ENCODE measurements around the gene ESR2.

ESR2 gene

GRCh38 chr14:64229489-64229888 lies 64.7 kb downstream of the ESR2 start:
- Histone ChIP-seq H3K4me3 (ENCODE audit: low read depth, low read length) (no peak overlapping the region), H3K36me3 (ENCODE audit: control insufficient read depth, insufficient read depth, low read length) (no peaks in the 10 kb centered on the region)
- TF ChIP-seq, protein P1, sequence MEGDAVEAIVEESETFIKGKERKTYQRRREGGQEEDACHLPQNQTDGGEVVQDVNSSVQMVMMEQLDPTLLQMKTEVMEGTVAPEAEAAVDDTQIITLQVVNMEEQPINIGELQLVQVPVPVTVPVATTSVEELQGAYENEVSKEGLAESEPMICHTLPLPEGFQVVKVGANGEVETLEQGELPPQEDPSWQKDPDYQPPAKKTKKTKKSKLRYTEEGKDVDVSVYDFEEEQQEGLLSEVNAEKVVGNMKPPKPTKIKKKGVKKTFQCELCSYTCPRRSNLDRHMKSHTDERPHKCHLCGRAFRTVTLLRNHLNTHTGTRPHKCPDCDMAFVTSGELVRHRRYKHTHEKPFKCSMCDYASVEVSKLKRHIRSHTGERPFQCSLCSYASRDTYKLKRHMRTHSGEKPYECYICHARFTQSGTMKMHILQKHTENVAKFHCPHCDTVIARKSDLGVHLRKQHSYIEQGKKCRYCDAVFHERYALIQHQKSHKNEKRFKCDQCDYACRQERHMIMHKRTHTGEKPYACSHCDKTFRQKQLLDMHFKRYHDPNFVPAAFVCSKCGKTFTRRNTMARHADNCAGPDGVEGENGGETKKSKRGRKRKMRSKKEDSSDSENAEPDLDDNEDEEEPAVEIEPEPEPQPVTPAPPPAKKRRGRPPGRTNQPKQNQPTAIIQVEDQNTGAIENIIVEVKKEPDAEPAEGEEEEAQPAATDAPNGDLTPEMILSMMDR (IDR thresholded peaks at IDR 0.05): no peak

DNA sequence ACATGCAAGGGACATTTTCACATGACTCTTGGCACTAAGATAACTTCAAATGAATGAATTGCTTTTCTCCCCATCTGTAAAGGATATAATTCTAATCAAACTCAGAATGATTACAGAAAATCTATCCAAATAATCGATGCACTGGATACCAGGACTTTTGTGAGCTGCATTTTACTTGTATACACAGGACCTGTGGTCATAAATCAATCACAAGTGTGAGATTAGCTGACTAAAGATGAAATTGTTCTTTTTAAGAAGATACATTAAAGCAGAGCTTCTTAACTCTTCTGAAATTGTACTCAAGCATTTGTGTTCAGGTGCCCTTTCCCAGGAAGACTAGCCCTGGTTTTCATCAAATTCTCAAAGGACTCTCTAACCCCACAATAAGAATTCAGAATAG lies 66.3 kb downstream of the ESR2 start:
- no peaks in the 10 kb centered on the region for H3K4me1 ChIP-seq
- H3K4me3 ChIP-seq (ENCODE audit: low read depth, low read length): no peak overlapping the region
- H3K9ac ChIP-seq: no peak overlapping the region
- TF ChIP-seq, protein P1 (IDR thresholded peaks at IDR 0.05): no peak
- no peaks in the 10 kb centered on the region for H3K9me3 ChIP-seq (ENCODE audit: control insufficient read depth, low read length)
- no peak overlapping the region for H2AFZ ChIP-seq
- H3K27ac ChIP-seq: no peak overlapping the region
- no peaks in the 10 kb centered on the region for H3K27me3 ChIP-seq (ENCODE audit: control insufficient read depth, insufficient read depth, low read length)
- H3K4me2 ChIP-seq (ENCODE audit: low read length): no peak overlapping the region
- H3K79me2 ChIP-seq: no peaks in the 10 kb centered on the region
- H3K36me3 ChIP-seq (ENCODE audit: control insufficient read depth, insufficient read depth, low read length): no peaks in the 10 kb centered on the region

More at GRCh38 chr14:64229489-64229888, 64.7 kb downstream of the ESR2 start:
- H3K9me3 ChIP-seq (ENCODE audit: control insufficient read depth, low read length): no peaks in the 10 kb centered on the region
- H3K27ac ChIP-seq: no peak overlapping the region
- H3K27me3 ChIP-seq (ENCODE audit: control insufficient read depth, insufficient read depth, low read length): no peaks in the 10 kb centered on the region
- H3K79me2 ChIP-seq: no peaks in the 10 kb centered on the region
- H3K4me1 ChIP-seq: no peaks in the 10 kb centered on the region
- H3K4me2 ChIP-seq (ENCODE audit: low read length): no peak overlapping the region
- no peak overlapping the region for H2AFZ ChIP-seq
- H3K9ac ChIP-seq: no peak overlapping the region

DNA sequence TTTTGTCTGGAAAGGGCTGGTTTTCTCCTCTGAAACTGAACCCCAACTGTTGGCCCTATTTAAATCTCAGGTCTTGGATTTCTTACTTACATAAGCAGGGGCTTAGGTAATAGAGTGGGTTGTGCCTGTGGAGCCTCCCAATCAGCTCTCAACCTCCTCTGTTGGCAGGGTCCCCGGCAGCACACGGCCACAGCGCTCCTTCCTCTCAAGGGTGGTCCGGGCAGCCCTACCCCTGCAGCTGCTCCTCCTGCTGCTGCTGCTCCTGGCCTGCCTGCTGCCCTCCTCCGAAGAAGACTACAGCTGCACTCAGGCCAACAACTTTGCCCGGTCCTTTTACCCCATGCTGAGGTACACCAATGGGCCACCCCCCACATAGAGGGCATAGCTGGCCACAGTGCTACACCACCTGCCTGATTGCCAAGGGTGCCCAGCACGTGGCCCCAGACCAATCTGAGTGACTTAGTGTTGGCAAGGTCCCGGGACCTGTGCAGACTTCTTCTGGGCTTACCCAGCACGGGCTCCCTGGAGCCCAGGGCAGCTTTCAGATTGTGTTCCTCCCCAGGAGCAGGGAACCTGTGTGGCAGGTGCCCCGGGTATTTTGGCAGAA lies 68.9 kb downstream of the ESR2 start:
- H3K36me3 ChIP-seq (ENCODE audit: control insufficient read depth, insufficient read depth, low read length): no peaks in the 10 kb centered on the region
- TF ChIP-seq, protein P1 (IDR thresholded peaks at IDR 0.05): no peak
- no peak overlapping the region for H2AFZ ChIP-seq
- H3K27ac ChIP-seq: no peak overlapping the region
- no peak overlapping the region for H3K4me3 ChIP-seq (ENCODE audit: low read depth, low read length)
- no peak overlapping the region for H3K9ac ChIP-seq
- no peaks in the 10 kb centered on the region for H3K4me1 ChIP-seq
- no peaks in the 10 kb centered on the region for H3K27me3 ChIP-seq (ENCODE audit: control insufficient read depth, insufficient read depth, low read length)
- H3K79me2 ChIP-seq: no peaks in the 10 kb centered on the region
- no peaks in the 10 kb centered on the region for H3K9me3 ChIP-seq (ENCODE audit: control insufficient read depth, low read length)
- H3K4me2 ChIP-seq (ENCODE audit: low read length): no peak overlapping the region

DNA sequence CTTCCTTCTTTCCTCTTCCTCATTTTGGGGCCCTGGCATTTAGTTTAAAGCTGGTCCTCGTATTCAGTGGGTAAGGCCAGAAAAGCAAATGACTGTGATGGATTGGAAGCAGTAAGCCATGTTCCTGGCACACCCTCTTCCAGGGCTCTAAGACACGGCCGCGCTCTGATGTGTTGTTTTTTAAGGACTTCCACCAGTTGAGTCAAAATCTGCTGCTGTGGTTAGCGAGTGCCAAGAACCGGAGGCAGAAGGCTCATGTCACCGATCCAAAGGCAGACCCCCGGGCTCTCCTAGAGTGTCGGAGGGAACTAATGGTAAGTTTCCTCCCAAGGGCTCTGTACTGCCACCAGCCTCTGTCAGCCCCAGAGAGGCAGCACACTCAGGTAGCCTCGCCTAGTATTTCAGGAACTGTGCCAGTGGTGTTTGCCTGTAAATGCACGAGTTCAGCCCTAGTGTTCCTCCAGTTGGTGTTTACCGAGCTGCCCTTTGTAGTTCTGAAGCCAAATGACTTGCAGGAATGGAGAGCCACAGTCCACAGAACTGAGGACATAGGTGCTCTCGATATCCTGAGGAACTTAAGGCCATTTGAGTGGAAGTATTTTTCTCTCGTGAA lies 72.7 kb downstream of the ESR2 start:
- H3K36me3 ChIP-seq (ENCODE audit: control insufficient read depth, insufficient read depth, low read length): no peaks in the 10 kb centered on the region
- H3K9ac ChIP-seq: no peak overlapping the region
- no peak overlapping the region for H3K4me3 ChIP-seq (ENCODE audit: low read depth, low read length)
- peaks cover 6% of the 10 kb centered on the region for H3K4me1 ChIP-seq
- no peaks in the 10 kb centered on the region for H3K27me3 ChIP-seq (ENCODE audit: control insufficient read depth, insufficient read depth, low read length)
- no peaks in the 10 kb centered on the region for H3K9me3 ChIP-seq (ENCODE audit: control insufficient read depth, low read length)
- H3K79me2 ChIP-seq: no peaks in the 10 kb centered on the region
- TF ChIP-seq, protein P1 (IDR thresholded peaks at IDR 0.05): no peak
- H3K4me2 ChIP-seq (ENCODE audit: low read length): no peak overlapping the region
- H2AFZ ChIP-seq: no peak overlapping the region
- no peak overlapping the region for H3K27ac ChIP-seq

GRCh38 chr14:64220466-64220865 lies 73.7 kb downstream of the ESR2 start:
- H3K9ac ChIP-seq: no peak overlapping the region
- H3K79me2 ChIP-seq: no peaks in the 10 kb centered on the region
- H3K27ac ChIP-seq: no peak overlapping the region
- H3K4me3 ChIP-seq (ENCODE audit: low read depth, low read length): no peak overlapping the region
- no peak overlapping the region for H2AFZ ChIP-seq
- H3K9me3 ChIP-seq (ENCODE audit: control insufficient read depth, low read length): no peaks in the 10 kb centered on the region
- TF ChIP-seq, protein P1 (IDR thresholded peaks at IDR 0.05): no peak
- H3K4me2 ChIP-seq (ENCODE audit: low read length): no peak overlapping the region
- no peaks in the 10 kb centered on the region for H3K36me3 ChIP-seq (ENCODE audit: control insufficient read depth, insufficient read depth, low read length)
- peaks cover 16% of the 10 kb centered on the region for H3K4me1 ChIP-seq
- no peaks in the 10 kb centered on the region for H3K27me3 ChIP-seq (ENCODE audit: control insufficient read depth, insufficient read depth, low read length)
